A549 (cell line): ENCODE results near the gene CERS6. TPM values are rescaled to one million over a fixed set of nuclear protein-coding genes. Genes with fewer than 3 reads are reported as not detected.

Experiments used
- ATAC-seq, 2 experiments: fragments of 200-7000 bp in 1 of 2; fragments of >200 bp in 1 of 2; cut with Nextera tagmentation in 1 of 2; cut with Tn5 transposase in 1 of 2; 3 replicates each; pipeline versions ENCODE4 v1.8.0 to v1.9.1; 2018 to 2020; ENCODE audit warnings: mild to moderate bottlenecking in 1 of 2, moderate library complexity in 1 of 2
- CTCF ChIA-PET: fragments of 300-600 bp; sonication (Branson Sonifier 250); formaldehyde crosslinking; extraction: SDS; loops from one replicate; lab custom pipeline; 2021; ENCODE audit warnings: antibody characterized with exemption, inconsistent platforms; lab: Yijun Ruan, JAX
- POLR2A ChIA-PET: fragments of 350-600 bp; formaldehyde crosslinking; extraction: SDS; loops from one replicate; lab custom pipeline; 2021; ENCODE audit warnings: antibody characterized with exemption, inconsistent platforms; lab: Yijun Ruan, JAX
- DNase-seq, 2 experiments: peaks; one replicate each; pipeline versions ENCODE4 v3.0.0 to v3.0.0-alpha.2; 2011 to 2016; ENCODE audit warnings: low read depth in 1 of 2, low spot score in 1 of 2
- FAIRE-seq: peaks from 2 replicates; lab custom pipeline; 2011; peaks lifted over from hg19 to GRCh38; lab: Jason Lieb, UNC
- H3K27ac ChIP-seq, 2 experiments: fragments of >200 bp; sonication (Bioruptor Twin); formaldehyde crosslinking; 3 replicates each; pipeline ENCODE4 v1.5.1; 2016 to 2017
- H3K4me1 ChIP-seq: fragments of >200 bp; sonication (Bioruptor Twin); formaldehyde crosslinking; 3 replicates; pipeline ENCODE4 v1.6.1; 2016
- H3K4me2 ChIP-seq: fragments of >200 bp; sonication (Bioruptor Twin); formaldehyde crosslinking; 3 replicates; pipeline ENCODE4 v1.6.1; 2016
- H3K4me3 ChIP-seq: fragments of >200 bp; sonication (Bioruptor Twin); formaldehyde crosslinking; 3 replicates; pipeline ENCODE4 v1.5.1; 2016
- H3K9me3 ChIP-seq: fragments of >200 bp; sonication (Bioruptor Twin); formaldehyde crosslinking; 3 replicates; pipeline ENCODE4 v1.6.1; 2016
- BHLHE40 ChIP-seq: IDR thresholded peaks from 2 replicates; pipeline ENCODE4 v1.6.1; 2012; ENCODE audit warnings: low read depth, low read length, inconsistent platforms
- CBX2 ChIP-seq: fragments of 200-600 bp; sonication (generic); IDR thresholded peaks from 2 replicates; pipeline ENCODE4 v1.6.1; 2016; ENCODE audit warnings: low read depth, mild to moderate bottlenecking, borderline replicate concordance
- CBX8 ChIP-seq: fragments of 200-600 bp; sonication (generic); IDR thresholded peaks from 2 replicates; pipeline ENCODE4 v1.6.1; 2016
- CTCF ChIP-seq: fragments of >200 bp; sonication (Bioruptor Twin); formaldehyde crosslinking; IDR thresholded peaks from 3 replicates; pipeline ENCODE4 v1.5.1; 2016
- EP300 ChIP-seq, 2 experiments: fragments of >200 bp; sonication (Bioruptor Twin); formaldehyde crosslinking; IDR thresholded peaks; 2 replicates in 1 of 2; 3 replicates in 1 of 2; pipeline ENCODE4 v1.6.1; 2016 to 2017
- FOSB ChIP-seq: fragments of 250-450 bp; sonication (Bioruptor Pico); IDR thresholded peaks from 2 replicates; pipeline ENCODE4 v1.5.0; 2020; ENCODE audit warnings: mild to moderate bottlenecking, moderate library complexity
- FOXS1 ChIP-seq: fragments of 250-450 bp; sonication (Bioruptor Pico); IDR thresholded peaks from 2 replicates; pipeline ENCODE4 v1.5.0; 2020; ENCODE audit warnings: mild to moderate bottlenecking, moderate library complexity
- GATA3 ChIP-seq: IDR thresholded peaks from 2 replicates; pipeline ENCODE4 v1.6.1; 2012; ENCODE audit warnings: borderline replicate concordance
- HDAC2 ChIP-seq: fragments of 200-600 bp; sonication (generic); IDR thresholded peaks from 2 replicates; pipeline ENCODE4 v1.6.1; 2016
- HES2 ChIP-seq: fragments of >200 bp; sonication (Bioruptor Twin); formaldehyde crosslinking; IDR thresholded peaks from 2 replicates; pipeline ENCODE4 v1.6.1; 2016
- HEYL ChIP-seq: fragments of 250-450 bp; sonication (Bioruptor Pico); IDR thresholded peaks from 2 replicates; pipeline ENCODE4 v1.8.0; 2021; ENCODE audit warnings: mild to moderate bottlenecking, moderate library complexity
- HMGXB4 ChIP-seq: fragments of 250-450 bp; sonication (Bioruptor Pico); IDR thresholded peaks from 2 replicates; pipeline ENCODE4 v1.5.0; 2021; ENCODE audit warnings: mild to moderate bottlenecking, moderate library complexity, borderline replicate concordance
- KDM5A ChIP-seq: fragments of 200-600 bp; sonication (generic); IDR thresholded peaks from 2 replicates; pipeline ENCODE4 v1.6.1; 2016; ENCODE audit warnings: antibody characterized with exemption, mild to moderate bottlenecking
- MAZ ChIP-seq: fragments of 150-350 bp; IDR thresholded peaks from 2 replicates; pipeline ENCODE4 v1.6.1; 2014; ENCODE audit warnings: antibody characterized with exemption, low read depth, low read length, borderline replicate concordance
- NFE2L2 ChIP-seq: fragments of 150-350 bp; conservative IDR thresholded peaks from 2 replicates; pipeline ENCODE4 v1.6.1; 2014; ENCODE audit warnings: low read length
- PHF8 ChIP-seq: fragments of 200-600 bp; sonication (generic); IDR thresholded peaks from 2 replicates; pipeline ENCODE4 v1.6.1; 2016; ENCODE audit warnings: low read depth, mild to moderate bottlenecking, antibody characterized with exemption, moderate library complexity, borderline replicate concordance
- POLR2A ChIP-seq: IDR thresholded peaks from 2 replicates; pipeline ENCODE4 v1.6.1; 2012; ENCODE audit warnings: mild to moderate bottlenecking, low read length
- RAD21 ChIP-seq, 2 experiments: fragments of >200 bp in 1 of 2; sonication (Bioruptor Twin) in 1 of 2; formaldehyde crosslinking in 1 of 2; IDR thresholded peaks in 1 of 2; conservative IDR thresholded peaks in 1 of 2; 2 replicates in 1 of 2; 3 replicates in 1 of 2; pipeline ENCODE4 v1.6.1; 2012 to 2018; ENCODE audit warnings: inconsistent platforms in 1 of 2
- SMC3 ChIP-seq: fragments of >200 bp; sonication (Bioruptor Twin); formaldehyde crosslinking; IDR thresholded peaks from 3 replicates; pipeline ENCODE4 v1.6.1; 2018; ENCODE audit warnings: inconsistent platforms
- TFCP2L1 ChIP-seq: fragments of 250-450 bp; sonication (Bioruptor Pico); IDR thresholded peaks from 2 replicates; pipeline ENCODE4 v1.5.0; 2021; ENCODE audit warnings: mild to moderate bottlenecking
- TP53 ChIP-seq: fragments of 250-450 bp; sonication (Bioruptor Pico); IDR thresholded peaks from 2 replicates; pipeline ENCODE4 v1.5.0; 2021; ENCODE audit warnings: mild to moderate bottlenecking, moderate library complexity
- USF2 ChIP-seq: fragments of 450-650 bp; IDR thresholded peaks from 2 replicates; pipeline ENCODE4 v1.6.1; 2014; ENCODE audit warnings: antibody characterized with exemption
- WGBS: methylation state at CpG from one replicate; pipeline ENCODE4 v1.1.6; 2017; ENCODE audit errors: missing lambda C conversion rate; 5-methylcytosine and 5-hydroxymethylcytosine counted together
- polyA plus RNA-seq, 4 experiments: library from polyadenylated mRNA; depleted of rRNA in 3 of 4; stranded (reverse); fragments of >200 nt; fragmentation: RNase III in 1 of 4; extraction: RNeasy Plus Mini Kit Qiagen cat#74134 plus additional on column Dnase treatment in 1 of 4; gene quantifications; 2 replicates in 3 of 4; 3 replicates in 1 of 4; pipeline ENCODE4 v1.2.3, GENCODE V29; 2011 to 2017

Gene CERS6
- polyA plus RNA-seq, 2 of the 4 experiments (the other 2 are of a cell fraction): 12.0 to 16.9 TPM

GRCh38 chr2:168705534-168706470 lies 249.7 kb downstream of the CERS6 start:
- peak overlapping the region; percentile 36 for H3K4me2 ChIP-seq
- FAIRE-seq: no peak
- H3K4me3 ChIP-seq: no peak overlapping the region
- POLR2A ChIA-PET: no interaction called here
- WGBS: 17% methylated on average over 2 of the region's 2 CpGs
- CTCF ChIA-PET: interaction anchor here (0.7 to 2.0 kb wide), 4 partner anchors 19 to 358 kb away, joined by 3 to 9 read pairs (median 3); no protein-coding TSS in a partner anchor
- no peaks in the 10 kb centered on the region for H3K9me3 ChIP-seq
- TF ChIP-seq TFCP2L1 (CRISPR knock-in tag) (no peak), SMC3 (peak; percentile 33; the same call in 1 of the 3 replicates), CBX8 (no peak), EP300 (IDR thresholded peaks at IDR 0.05) (no peak), HMGXB4 (CRISPR knock-in tag) (no peak), USF2 (no peak), RAD21 (conservative IDR thresholded peaks at IDR 0.05 in 1 of 2, IDR thresholded peaks at IDR 0.05 in 1 of 2) (peak; percentile 28 to 45; a peak in 3 of 5 replicates), MAZ (no peak), FOSB (CRISPR knock-in tag) (no peak), CTCF (peak; percentile 32; the same call in 1 of the 3 replicates)
- H3K27ac ChIP-seq: no peak overlapping the region
- peak; percentile 62 to 73 for ATAC-seq
- DNase-seq: peak; percentile 3 to 30
- H3K4me1 ChIP-seq: peaks cover 19% of the 10 kb centered on the region; the same call in 2 of the 3 replicates

GRCh38 chr2:168706806-168707205 lies 250.7 kb downstream of the CERS6 start:
- TF ChIP-seq BHLHE40 (no peak), HES2 (no peak), POLR2A (no peak), PHF8 (no peak), TP53 (CRISPR knock-in tag) (no peak), HEYL (CRISPR knock-in tag) (no peak), NFE2L2 (no peak), FOXS1 (CRISPR knock-in tag) (no peak), KDM5A (no peak), HDAC2 (no peak), GATA3 (no peak), CBX2 (no peak)
- Histone ChIP-seq H3K27ac (no peak overlapping the region), H3K4me2 (no peak overlapping the region), H3K4me1 (peaks cover 19% of the 10 kb centered on the region; the same call in 2 of the 3 replicates), H3K9me3 (no peaks in the 10 kb centered on the region), H3K4me3 (no peak overlapping the region)
- 83% methylated on average over 2 of the region's 2 CpGs for WGBS
- FAIRE-seq: no peak
- no peak for DNase-seq
- ChIA-PET CTCF (interaction anchor here (1.2 to 2.0 kb wide), 2 partner anchors 20 to 359 kb away, joined by 3 to 9 read pairs; no protein-coding TSS in a partner anchor), POLR2A (no interaction called here)
- no peak for ATAC-seq
